Fibroblast of skin of left quadriceps (primary cell): ENCODE measurements around the gene PORCN.

Experiments
- DNase-seq, 2 experiments: peaks; one replicate each; pipeline ENCODE4 v3.0.0-alpha.2; 2013; ENCODE audit warnings: low read depth in 2 of 2

The PORCN gene

GRCh38 chrX:48508400-48509244, at the start of gene PORCN:
Gene PORCN (plus strand): TSS chrX:48508992. CDS start chrX:48509821, 829 bp downstream.
- DNase-seq = peak in 1 of 2 experiments; percentile 27

DNA sequence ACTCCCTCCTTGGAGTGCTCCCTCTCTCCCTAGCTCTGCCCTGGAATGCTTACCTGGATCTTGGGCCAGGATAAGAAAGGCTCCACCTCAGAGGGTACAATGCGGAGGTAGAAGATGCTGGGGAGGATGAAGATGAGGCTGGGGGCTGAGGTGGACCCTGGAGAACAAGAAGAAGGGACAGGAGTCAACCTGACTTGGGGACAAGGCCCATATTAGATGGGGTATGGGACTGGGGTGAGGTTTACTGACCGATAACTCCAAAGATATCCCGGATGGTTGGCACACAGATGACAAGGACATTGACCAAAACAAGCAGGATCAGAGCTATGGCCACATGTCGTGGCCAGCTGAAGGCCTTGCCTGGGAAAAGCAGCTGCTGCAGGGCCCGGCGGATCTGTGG, 49.3 kb upstream of the PORCN start:
- DNase-seq = no peak

GRCh38 chrX:48460031-48460430, 48.8 kb upstream of the PORCN start:
- DNase-seq = no peak

DNA sequence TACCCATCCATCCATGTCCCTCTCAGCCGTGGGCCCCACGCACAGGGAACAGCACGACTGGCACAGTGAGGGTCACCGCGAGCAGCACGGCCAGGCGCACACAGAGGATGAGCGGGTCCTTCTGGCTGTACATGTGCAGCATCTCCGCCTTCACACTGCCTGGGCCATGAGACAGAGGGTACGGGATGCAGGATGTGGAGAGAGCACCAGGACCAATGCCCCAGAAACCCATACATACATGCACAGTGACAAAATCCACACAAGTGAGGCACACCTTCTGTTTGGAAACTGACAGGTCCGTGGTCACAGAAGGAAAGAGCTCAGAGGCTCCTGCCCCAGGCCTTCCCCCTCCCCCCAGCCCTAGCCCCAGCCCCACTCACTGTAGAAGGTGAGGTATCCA, 48.2 kb upstream of the PORCN start:
- DNase-seq = no peak

DNA sequence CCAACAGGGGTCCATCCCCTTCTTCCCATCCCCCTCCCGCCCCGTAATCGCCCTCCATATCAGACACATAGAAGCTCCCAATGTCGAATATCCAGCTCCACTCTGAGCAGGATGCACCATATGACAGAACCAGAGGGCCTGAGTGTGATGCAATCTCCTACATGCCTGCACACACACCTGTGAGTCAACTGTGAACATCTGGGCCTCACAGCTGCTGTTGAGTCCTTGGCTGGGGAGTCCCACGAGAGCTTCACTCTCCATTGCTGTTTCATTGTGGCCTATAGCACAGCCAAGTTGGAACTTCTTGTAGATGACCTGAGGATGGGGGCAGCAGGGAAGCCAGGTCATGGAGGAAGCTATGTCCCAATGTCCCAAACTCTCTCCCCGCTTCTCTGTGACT, 47.0 kb upstream of the PORCN start:
- no peak for DNase-seq

DNA sequence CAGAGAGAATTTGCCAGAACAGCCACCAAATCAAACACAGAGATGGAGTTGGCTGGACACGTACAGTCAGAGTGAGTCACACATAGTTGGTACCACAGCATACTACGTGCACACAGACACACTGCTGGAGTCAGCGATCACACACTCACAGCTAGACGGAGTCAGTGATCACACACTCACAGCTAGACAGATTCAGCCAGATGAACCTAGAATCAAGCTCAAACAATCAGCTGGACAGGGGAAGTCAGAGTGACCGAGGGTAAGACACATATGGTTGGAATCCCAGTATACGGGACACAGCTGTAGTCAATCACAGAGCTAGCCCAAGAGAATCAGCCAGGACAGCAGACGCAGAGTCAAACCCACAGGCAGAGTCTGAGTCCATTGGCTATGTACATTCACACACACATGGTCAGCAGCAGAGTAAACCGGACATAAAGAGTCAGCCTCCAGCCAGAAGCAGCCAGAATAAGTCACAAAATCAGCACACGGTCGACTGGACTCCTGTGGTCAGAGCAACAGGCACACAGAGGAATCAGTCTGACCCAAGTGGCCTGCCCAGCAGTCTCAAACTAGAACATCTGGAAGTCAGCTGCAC, 43.4 kb upstream of the PORCN start:
- peak; percentile 80 to 84 for DNase-seq

- no peak for DNase-seq
Measured at GRCh38 chrX:48466696-48467095, 42.1 kb upstream of the PORCN start.

DNA sequence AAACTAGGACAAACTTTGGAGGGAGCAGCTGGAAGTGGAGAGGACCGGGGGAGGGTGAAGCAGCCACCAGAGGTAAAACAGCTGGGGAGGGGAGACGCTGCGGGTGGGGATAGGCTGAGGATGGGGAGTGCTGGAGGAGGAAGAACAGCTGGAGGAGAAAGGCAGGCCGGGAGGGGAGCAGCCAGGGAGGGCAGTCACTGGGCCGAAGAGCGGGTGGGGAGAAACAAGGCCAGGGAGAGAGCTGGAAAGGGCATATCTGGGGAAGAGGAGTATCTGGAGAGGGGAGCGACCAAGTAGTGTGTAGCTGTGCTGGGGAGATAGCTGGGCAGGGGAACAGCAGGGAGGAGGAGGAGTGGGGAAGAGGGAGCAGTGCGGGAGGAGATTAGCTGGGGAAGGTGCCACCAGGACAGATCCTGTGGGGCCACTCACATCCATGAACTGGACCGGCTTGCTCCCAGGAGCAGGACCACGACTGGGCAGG, 41.5 kb upstream of the PORCN start:
- DNase-seq = no peak

GRCh38 chrX:48468247-48468671, 40.5 kb upstream of the PORCN start:
- DNase-seq = no peak

- DNase-seq = no peak
Measured at GRCh38 chrX:48468693-48469691, 39.8 kb upstream of the PORCN start.

DNA sequence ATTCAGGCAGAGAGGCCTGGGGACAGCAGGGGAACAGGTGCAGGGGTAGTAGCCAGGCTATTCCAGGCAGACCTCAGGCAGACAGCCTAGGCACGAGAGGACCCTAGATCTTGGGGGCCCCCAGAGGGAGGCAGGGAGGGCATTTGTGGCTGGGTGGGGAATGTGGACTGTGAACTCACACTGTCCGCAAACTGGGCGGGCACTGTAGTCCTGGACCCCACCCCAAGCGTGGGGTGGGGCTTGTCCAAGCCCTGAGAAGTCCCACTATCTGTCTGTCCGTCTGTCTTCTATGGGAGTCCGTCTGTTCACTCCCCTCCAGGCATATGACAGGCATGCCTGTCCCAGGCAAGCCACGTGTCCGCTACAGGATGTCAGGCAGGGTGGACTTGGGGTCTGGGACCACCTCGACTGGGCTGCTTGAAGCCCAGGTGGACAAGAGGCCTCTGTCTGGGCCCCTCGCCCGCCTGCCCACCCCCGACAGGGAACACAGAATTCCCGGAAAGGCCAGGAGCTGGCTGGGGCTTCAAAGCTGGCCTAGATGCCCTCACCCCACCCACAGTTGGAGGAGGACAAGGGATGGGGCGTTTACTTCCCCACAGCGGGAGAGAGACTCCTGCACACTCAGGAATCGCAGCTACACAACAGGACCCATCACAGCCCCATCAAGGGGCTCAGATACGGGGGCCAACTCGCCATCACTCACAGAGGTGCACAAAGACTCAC, 38.5 kb upstream of the PORCN start, which contains the start of gene SLC38A5:
TSS of gene SLC38A5 (minus strand) at position 151 of the 723 bp plus-strand sequence. CDS start 2,336 bp downstream, outside the sequence.
- DNase-seq = no peak

- DNase-seq = no peak
Measured at GRCh38 chrX:48470833-48471118, 38.0 kb upstream of the PORCN start.

DNA sequence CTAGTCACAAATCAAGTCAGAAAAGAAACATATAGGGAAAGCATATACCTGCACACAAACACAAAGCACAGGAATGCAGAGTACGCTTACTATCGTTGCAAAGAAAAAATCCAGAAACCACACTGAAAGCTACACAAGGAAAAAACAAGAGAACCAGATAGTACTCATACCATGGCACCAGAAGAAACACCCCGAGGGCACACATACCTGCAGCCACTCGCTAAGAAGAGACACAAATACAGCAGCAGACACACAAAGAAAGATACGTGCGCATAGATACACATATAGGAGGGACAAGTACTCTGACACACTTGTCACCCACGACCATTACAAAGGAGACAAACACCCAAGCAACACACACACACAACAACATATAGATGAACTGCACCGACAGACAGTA, 37.3 kb upstream of the PORCN start:
- DNase-seq = no peak

- no peak for DNase-seq
Measured at GRCh38 chrX:48472225-48472624, 36.6 kb upstream of the PORCN start.

DNA sequence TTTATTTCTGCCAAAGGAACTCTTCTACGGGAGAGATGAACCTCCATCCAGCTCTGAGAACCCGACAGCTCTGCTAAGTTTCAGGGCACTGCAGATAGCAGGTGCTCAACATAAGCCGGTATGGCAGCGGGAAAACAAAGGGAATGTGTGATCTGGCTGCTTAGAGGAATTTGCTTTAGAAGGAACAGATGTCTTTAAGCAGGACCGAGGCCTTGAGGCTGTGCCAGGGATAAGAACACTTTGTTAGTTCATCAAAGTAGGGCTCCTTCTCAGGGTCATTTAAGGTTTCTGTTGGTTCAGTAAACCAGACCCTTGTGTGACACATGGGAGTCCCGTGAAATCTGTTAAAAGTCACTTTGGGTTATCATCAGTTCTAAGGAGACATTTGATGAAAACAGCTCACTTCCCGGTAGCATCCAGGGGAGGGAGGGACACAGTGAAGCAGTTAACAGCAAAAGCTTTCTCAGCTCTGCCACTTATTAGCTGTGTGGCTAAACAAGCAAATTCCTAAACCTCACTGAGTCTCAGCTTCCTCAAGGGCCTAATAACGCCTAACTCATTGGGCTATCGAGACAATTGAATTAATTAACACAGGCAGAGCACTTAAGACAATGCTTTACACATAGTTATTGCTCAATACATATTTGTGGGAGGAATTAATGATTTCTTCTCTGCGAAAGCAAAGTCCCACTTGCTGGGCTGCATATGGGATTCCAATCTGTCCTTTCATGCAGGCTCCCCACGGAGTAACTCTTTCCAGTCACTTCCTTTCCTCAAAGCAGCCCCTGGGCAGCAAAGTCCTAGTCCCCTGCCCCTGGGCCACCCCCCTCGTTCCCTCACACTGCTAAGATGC, 35.7 kb upstream of the PORCN start:
- no peak for DNase-seq

DNA sequence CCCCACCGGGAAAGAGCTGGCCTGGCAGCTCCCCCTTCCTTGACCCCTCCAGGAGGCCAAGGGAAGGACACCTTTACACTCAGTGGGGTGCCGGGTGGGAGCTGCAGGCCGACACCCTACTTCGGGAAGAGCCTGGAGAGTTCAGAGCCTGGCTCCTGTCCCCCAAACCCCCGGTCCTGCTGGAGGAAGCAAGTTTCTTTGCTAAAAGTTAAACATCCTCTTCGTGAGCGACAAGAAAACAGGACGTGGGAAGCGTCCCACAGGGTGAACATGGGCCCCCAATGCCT, 35.1 kb upstream of the PORCN start:
- DNase-seq = no peak

DNA sequence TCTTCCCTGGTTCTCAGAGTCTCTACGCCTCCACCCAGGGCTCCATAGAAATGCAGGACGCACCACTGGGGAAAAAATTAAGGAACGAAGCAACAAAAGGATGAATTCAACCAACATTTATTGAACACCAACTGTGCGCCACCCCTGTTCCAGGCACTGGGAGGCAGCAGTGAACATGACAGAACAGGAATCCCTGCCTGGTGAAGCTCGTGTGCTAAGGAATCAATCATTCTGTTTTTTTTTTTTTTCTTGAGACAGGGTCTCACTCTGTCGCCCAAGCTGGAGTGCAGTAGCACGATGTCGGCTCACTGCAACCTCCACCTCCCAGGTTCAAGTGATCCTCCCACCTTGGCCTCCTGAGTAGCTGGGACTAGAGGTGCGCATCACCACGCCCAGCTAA, 34.7 kb upstream of the PORCN start:
- DNase-seq = no peak

DNA sequence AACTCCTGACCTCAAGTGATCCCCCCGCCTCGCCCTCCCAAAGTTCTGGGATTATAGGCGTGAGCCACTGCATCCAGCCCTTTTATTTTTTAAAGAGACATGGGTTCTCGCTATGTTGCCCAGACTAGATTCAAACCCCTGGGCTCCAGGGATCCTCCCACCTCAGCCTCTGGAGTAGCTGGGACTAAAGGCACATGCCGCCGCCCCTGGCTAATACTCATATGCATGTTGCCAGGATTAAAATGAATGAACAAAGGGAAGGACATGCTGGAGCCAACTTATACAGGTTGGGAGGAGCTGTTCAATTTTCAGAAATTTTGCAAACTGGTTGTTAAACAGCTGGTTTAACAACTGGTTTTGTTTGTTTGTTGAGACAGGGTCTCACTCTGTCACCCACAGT, 34.2 kb upstream of the PORCN start:
- DNase-seq = no peak

DNA sequence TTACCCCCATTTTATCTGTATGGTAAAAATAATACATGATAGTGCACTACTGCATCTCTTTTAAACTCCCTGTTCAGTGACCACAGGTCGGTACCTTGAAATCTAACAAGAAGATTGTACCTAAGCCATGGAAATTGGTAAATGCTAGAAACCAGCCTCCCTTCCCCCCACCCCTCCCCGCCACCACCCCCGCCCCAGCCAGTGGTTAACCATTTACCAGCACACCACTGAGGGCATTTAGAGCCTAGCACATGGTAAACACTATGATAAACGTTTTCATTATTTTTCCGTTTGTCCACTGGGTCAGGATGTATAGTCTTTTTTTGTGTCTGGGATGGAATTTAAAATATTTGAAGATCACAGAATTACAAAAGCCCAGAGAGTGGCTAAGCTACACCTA, 33.5 kb upstream of the PORCN start:
- DNase-seq = no peak

- DNase-seq = peak; percentile 81 to 83
Measured at GRCh38 chrX:48475774-48476577, 32.8 kb upstream of the PORCN start, which contains the start of gene FTSJ1. Gene FTSJ1 (plus strand): TSS chrX:48476199. CDS start chrX:48478048, 1,849 bp downstream.
